ENCODE measurements around the gene POR.

The POR gene

DNA sequence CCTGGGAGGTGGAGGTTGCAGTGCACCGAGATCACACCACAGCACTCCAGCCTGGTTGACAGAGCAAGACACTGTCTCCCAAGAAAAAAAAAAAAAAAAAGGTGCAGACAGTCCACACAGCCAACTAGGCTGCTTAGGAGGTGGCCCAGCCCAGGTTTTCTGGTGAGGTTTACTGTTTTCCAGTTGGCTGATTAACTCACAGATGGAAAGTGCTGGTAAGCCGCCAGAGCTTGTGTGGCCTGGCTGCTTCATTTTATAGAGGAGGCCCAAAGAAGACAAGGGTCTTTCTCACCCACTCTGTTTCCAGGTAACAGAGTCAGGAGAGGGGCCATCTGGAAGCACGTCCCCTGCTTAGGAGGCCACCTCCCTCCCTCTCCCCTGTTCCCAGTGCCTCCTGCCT, 29.9 kb upstream of the POR start:
- Histone ChIP-seq H2AFZ (no peak overlapping the region), H3K4me3 (ENCODE audit: low read depth, low read length) (no peak overlapping the region), H3K9me3 (ENCODE audit: control insufficient read depth, low read length) (no peaks in the 10 kb centered on the region), H3K9ac (no peak overlapping the region), H3K27ac (peak overlapping the region; percentile 99), H3K36me3 (ENCODE audit: control insufficient read depth, insufficient read depth, low read length) (no peaks in the 10 kb centered on the region), H3K79me2 (peaks cover 36% of the 10 kb centered on the region), H3K4me2 (ENCODE audit: low read length) (no peak overlapping the region), H3K27me3 (ENCODE audit: control insufficient read depth, insufficient read depth, low read length) (no peaks in the 10 kb centered on the region), H3K4me1 (peaks cover 77% of the 10 kb centered on the region)
- TF ChIP-seq, protein P1, sequence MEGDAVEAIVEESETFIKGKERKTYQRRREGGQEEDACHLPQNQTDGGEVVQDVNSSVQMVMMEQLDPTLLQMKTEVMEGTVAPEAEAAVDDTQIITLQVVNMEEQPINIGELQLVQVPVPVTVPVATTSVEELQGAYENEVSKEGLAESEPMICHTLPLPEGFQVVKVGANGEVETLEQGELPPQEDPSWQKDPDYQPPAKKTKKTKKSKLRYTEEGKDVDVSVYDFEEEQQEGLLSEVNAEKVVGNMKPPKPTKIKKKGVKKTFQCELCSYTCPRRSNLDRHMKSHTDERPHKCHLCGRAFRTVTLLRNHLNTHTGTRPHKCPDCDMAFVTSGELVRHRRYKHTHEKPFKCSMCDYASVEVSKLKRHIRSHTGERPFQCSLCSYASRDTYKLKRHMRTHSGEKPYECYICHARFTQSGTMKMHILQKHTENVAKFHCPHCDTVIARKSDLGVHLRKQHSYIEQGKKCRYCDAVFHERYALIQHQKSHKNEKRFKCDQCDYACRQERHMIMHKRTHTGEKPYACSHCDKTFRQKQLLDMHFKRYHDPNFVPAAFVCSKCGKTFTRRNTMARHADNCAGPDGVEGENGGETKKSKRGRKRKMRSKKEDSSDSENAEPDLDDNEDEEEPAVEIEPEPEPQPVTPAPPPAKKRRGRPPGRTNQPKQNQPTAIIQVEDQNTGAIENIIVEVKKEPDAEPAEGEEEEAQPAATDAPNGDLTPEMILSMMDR (IDR thresholded peaks at IDR 0.05), result no peak

DNA sequence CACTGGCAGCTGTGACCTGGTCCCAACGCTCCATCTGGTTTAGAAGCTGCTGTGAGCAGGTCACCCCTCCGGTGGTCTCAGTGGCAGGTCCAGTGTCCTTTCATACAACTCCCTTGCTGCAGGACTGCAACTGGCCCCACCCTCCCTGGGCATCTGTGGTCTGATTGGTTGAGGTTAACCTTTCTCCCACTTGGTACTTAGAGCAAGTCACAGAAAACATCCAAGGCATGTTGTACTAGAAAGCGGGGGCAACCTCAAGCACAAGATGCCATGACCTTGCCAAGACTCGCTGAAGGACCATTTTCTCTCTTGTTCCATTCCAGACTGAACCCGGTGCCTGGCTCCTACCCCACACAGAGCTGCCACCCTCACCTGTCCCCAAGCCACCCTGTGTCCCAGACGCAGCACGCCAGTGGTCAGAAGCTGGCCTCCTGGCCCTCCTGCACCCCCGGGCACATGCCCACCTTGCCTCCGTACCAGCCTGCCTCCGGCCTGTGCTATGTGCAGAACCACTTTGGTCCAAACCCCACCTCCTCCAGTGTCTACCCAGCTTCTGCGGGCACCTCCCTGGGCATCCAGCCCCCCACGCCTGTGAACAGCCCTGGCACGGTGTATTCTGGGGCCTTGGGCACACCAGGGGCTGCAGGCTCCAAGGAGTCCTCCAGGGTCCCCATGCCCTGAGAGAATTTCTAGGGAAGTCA, 27.1 kb upstream of the POR start:
- Histone ChIP-seq H3K4me3 (ENCODE audit: low read depth, low read length) (no peak overlapping the region), H3K27me3 (ENCODE audit: control insufficient read depth, insufficient read depth, low read length) (no peaks in the 10 kb centered on the region), H3K9me3 (ENCODE audit: control insufficient read depth, low read length) (no peaks in the 10 kb centered on the region), H3K79me2 (peaks cover 16% of the 10 kb centered on the region), H3K36me3 (ENCODE audit: control insufficient read depth, insufficient read depth, low read length) (no peaks in the 10 kb centered on the region), H3K4me2 (ENCODE audit: low read length) (no peak overlapping the region), H3K4me1 (peaks cover 67% of the 10 kb centered on the region), H2AFZ (no peak overlapping the region), H3K27ac (peak overlapping the region; percentile 85), H3K9ac (no peak overlapping the region)
- TF ChIP-seq, protein P1 (IDR thresholded peaks at IDR 0.05), result no peak

DNA sequence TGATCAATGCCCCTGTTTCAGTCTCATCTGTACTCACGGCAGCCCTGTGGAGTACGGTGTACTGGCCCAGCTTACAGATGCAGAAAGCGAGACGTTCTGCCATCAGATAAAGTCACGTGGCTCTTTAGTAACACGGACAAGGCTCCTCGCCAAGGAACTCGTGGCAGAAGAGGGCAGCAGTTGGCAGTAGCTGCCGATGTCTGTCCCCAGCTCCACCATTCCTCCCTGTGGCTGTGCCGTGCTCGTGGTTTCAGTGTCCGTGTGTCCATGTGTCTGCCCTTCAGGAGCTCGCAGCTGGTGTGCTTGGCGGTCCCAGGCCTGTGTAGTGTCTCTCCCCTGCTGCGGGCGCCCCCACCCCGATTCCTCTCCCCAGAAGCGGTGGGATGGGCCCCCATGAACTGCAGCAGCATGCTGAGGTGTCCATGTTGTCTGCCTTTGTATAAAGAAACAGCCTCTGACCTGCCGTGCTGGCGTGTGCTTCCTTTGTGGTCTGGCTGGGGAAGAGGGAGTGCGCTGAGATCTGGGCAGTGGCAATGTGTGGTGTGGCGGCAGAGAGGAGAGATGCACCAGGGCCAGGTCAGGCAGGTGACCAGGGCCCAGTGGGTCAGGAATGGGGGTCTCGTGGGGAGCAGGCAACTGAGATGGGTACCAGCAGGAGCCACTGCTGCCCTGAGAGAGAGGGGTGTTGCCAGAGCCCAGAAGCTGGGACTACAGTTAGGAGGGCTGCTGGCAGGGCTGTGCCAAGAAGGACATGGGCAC, 26.3 kb upstream of the POR start:
- Histone ChIP-seq H3K4me2 (ENCODE audit: low read length) (no peak overlapping the region), H3K4me1 (peaks cover 67% of the 10 kb centered on the region), H3K9me3 (ENCODE audit: control insufficient read depth, low read length) (no peaks in the 10 kb centered on the region), H3K36me3 (ENCODE audit: control insufficient read depth, insufficient read depth, low read length) (no peaks in the 10 kb centered on the region), H3K9ac (no peak overlapping the region), H2AFZ (no peak overlapping the region), H3K27me3 (ENCODE audit: control insufficient read depth, insufficient read depth, low read length) (no peaks in the 10 kb centered on the region), H3K79me2 (peaks cover 8% of the 10 kb centered on the region), H3K4me3 (ENCODE audit: low read depth, low read length) (no peak overlapping the region), H3K27ac (peak overlapping the region; percentile 85)
- TF ChIP-seq, protein P1 (IDR thresholded peaks at IDR 0.05), result no peak

DNA sequence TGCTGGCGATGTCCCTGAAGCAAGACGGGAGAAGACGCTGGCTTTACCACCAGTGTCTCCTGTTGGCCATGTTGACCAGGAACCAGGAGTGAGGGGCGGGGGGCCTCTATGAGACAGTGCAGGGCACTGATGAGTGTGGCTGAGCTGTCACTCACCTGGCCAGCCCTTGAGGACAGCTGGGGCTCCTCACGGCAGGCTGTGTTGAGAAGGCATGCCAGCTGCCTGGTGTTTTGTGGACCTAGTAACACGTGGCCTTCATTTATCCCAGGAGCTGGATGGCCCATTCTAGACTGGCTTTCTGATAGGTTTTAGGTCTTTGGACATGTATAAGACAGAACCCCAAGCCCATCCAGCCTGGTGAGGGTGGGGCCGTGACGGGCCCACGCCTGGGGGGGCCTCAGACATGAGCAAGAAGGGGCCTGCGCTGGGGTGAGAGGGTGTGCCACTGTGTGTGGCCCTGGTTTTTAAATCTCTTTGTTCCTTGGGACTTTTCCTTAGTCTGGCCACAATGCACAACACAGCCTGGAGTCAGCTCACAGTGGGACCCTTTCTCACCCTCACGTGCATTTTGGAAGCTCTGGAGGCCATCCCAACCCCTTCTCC, 25.6 kb upstream of the POR start:
- H3K4me1 ChIP-seq, result peaks cover 62% of the 10 kb centered on the region
- no peak overlapping the region for H3K4me2 ChIP-seq (ENCODE audit: low read length)
- no peak overlapping the region for H2AFZ ChIP-seq
- TF ChIP-seq, protein P1 (IDR thresholded peaks at IDR 0.05), result no peak
- no peaks in the 10 kb centered on the region for H3K9me3 ChIP-seq (ENCODE audit: control insufficient read depth, low read length)
- H3K4me3 ChIP-seq (ENCODE audit: low read depth, low read length), result no peak overlapping the region
- H3K79me2 ChIP-seq, result peaks cover 4% of the 10 kb centered on the region
- no peaks in the 10 kb centered on the region for H3K36me3 ChIP-seq (ENCODE audit: control insufficient read depth, insufficient read depth, low read length)
- peak overlapping the region; percentile 85 for H3K27ac ChIP-seq
- H3K9ac ChIP-seq, result no peak overlapping the region
- H3K27me3 ChIP-seq (ENCODE audit: control insufficient read depth, insufficient read depth, low read length), result no peaks in the 10 kb centered on the region

All from parathyroid adenoma (tissue), 2 donors.